WTC11 (cell line): Measurements from ENCODE around the gene NCCRP1.

Experiments
- ATF6 ChIP-seq: sonication (generic); formaldehyde crosslinking; IDR thresholded peaks from 2 replicates; pipeline ENCODE4 v1.8.1; 2023; ENCODE audit warnings: mild to moderate bottlenecking, missing genetic modification reagents
- HMGXB4 ChIP-seq: sonication (generic); formaldehyde crosslinking; IDR thresholded peaks from 2 replicates; pipeline ENCODE4 v1.8.1; 2023; ENCODE audit warnings: mild to moderate bottlenecking, moderate library complexity, missing genetic modification reagents

- no peak for TF ChIP-seq ATF6 (CRISPR knock-in tag)
- TF ChIP-seq HMGXB4 (CRISPR knock-in tag), result no peak
These were observed 21.7 kb downstream of the NCCRP1 start for GRCh38 chr19:39218230-39219007.
